HepG2 (cell line): ENCODE measurements around the gene RAB8A. TPM values are rescaled to one million over a fixed set of nuclear protein-coding genes. Genes with fewer than 3 reads are reported as not detected.

ENCODE experiments used
- AHR ChIP-seq: IDR thresholded peaks from 2 replicates; pipeline ENCODE4 v1.6.1; 2018; ENCODE audit warnings: missing genetic modification reagents, missing compliant biosample characterization
- CBX2 ChIP-seq, 2 experiments: fragments of 200-600 bp in 1 of 2; sonication (generic); formaldehyde crosslinking in 1 of 2; IDR thresholded peaks; 2 replicates each; pipeline versions ENCODE4 v1.7.0 to v1.8.1; 2018 to 2022; ENCODE audit warnings: low read depth in 2 of 2, low read length in 1 of 2, mild to moderate bottlenecking in 1 of 2, missing genetic modification reagents in 1 of 2
- CREB3 ChIP-seq: sonication (generic); formaldehyde crosslinking; IDR thresholded peaks from 2 replicates; pipeline ENCODE4 v1.5.0; 2020; ENCODE audit warnings: missing genetic modification reagents
- CREM ChIP-seq, 2 experiments: sonication (generic) in 1 of 2; formaldehyde crosslinking in 1 of 2; IDR thresholded peaks; 2 replicates each; pipeline versions ENCODE4 v1.4.0 to v1.6.1; 2016 to 2020; ENCODE audit warnings: antibody characterized with exemption in 1 of 2, mild to moderate bottlenecking in 1 of 2, missing genetic modification reagents in 1 of 2
- ELF3 ChIP-seq: IDR thresholded peaks from 2 replicates; pipeline ENCODE4 v1.6.1; 2016; ENCODE audit warnings: missing genetic modification reagents, missing compliant biosample characterization
- IKZF4 ChIP-seq: sonication (generic); formaldehyde crosslinking; IDR thresholded peaks from 2 replicates; pipeline ENCODE4 v1.5.1; 2020; ENCODE audit warnings: borderline replicate concordance, mild to moderate bottlenecking, low read depth, missing genetic modification reagents; ENCODE audit errors: not compliant biosample characterization
- LCORL ChIP-seq, 2 experiments: fragments of 450-650 bp in 1 of 2; sonication (generic) in 1 of 2; formaldehyde crosslinking in 1 of 2; IDR thresholded peaks; 2 replicates each; pipeline versions ENCODE4 v1.5.0 to v1.6.1; 2017 to 2020; ENCODE audit warnings: antibody characterized with exemption in 1 of 2, missing genetic modification reagents in 1 of 2
- MED13 ChIP-seq: sonication (generic); formaldehyde crosslinking; IDR thresholded peaks from 2 replicates; pipeline ENCODE4 v1.5.0; 2020; ENCODE audit warnings: missing genetic modification reagents
- RFXAP ChIP-seq: sonication (generic); formaldehyde crosslinking; IDR thresholded peaks from 2 replicates; pipeline ENCODE4 v1.4.0; 2020; ENCODE audit warnings: missing genetic modification reagents, borderline replicate concordance
- SP2 ChIP-seq: sonication (generic); formaldehyde crosslinking; IDR thresholded peaks from 2 replicates; pipeline ENCODE4 v1.5.1; 2020; ENCODE audit warnings: mild to moderate bottlenecking, missing genetic modification reagents
- SRF ChIP-seq: IDR thresholded peaks from 2 replicates; pipeline ENCODE4 v1.6.1; 2011; ENCODE audit warnings: mild to moderate bottlenecking, low read depth, low read length, moderate library complexity
- TBX3 ChIP-seq: fragments of 450-650 bp; IDR thresholded peaks from 2 replicates; pipeline ENCODE4 v1.6.1; 2017; ENCODE audit warnings: antibody characterized with exemption, mild to moderate bottlenecking, inconsistent platforms, borderline replicate concordance
- TERF1 ChIP-seq: sonication (generic); formaldehyde crosslinking; IDR thresholded peaks from 2 replicates; pipeline ENCODE4 v1.8.0; 2022; ENCODE audit warnings: mild to moderate bottlenecking, missing genetic modification reagents, moderate library complexity
- ZBTB8A ChIP-seq: sonication (generic); formaldehyde crosslinking; IDR thresholded peaks from 2 replicates; pipeline ENCODE4 v1.4.0; 2020; ENCODE audit warnings: mild to moderate bottlenecking, low read depth, missing genetic modification reagents, borderline replicate concordance
- ZFP36L1 ChIP-seq: sonication (generic); formaldehyde crosslinking; IDR thresholded peaks from 2 replicates; pipeline ENCODE4 v1.8.0; 2022; ENCODE audit warnings: mild to moderate bottlenecking, missing genetic modification reagents, moderate library complexity
- ZHX1 ChIP-seq: sonication (generic); formaldehyde crosslinking; IDR thresholded peaks from 2 replicates; pipeline ENCODE4 v1.8.1; 2022; ENCODE audit warnings: low read depth, mild to moderate bottlenecking, missing genetic modification reagents
- ZNF101 ChIP-seq: sonication (generic); formaldehyde crosslinking; IDR thresholded peaks from 2 replicates; pipeline ENCODE4 v1.4.0; 2020; ENCODE audit warnings: mild to moderate bottlenecking, low read depth, missing genetic modification reagents, borderline replicate concordance
- ZNF772 ChIP-seq: sonication (generic); formaldehyde crosslinking; IDR thresholded peaks from 2 replicates; pipeline ENCODE4 v1.5.0; 2020; ENCODE audit warnings: mild to moderate bottlenecking, missing genetic modification reagents
- polyA plus RNA-seq, 8 experiments: library from polyadenylated mRNA; depleted of rRNA in 3 of 8; stranded (reverse) in 7 of 8; unstranded in 1 of 8; fragments of >200 nt; fragmentation: Illumina TruSeq in 4 of 8; extraction: Trizol in 4 of 8; gene quantifications; 2 replicates each; pipeline versions ENCODE4 v1.2.1 to v1.2.3, GENCODE V29; 2011 to 2016; ENCODE audit warnings: low read depth in 4 of 8, missing spikeins in 1 of 8, mixed read lengths in 1 of 8; ENCODE audit not compliant: insufficient read depth in 1 of 8
- total RNA-seq, 5 experiments: library from RNA; depleted of rRNA; stranded (reverse); fragments of >200 nt; fragmentation: Illumina TruSeq; extraction: Trizol; gene quantifications; 2 replicates each; pipeline ENCODE4 v1.2.3, GENCODE V29; 2016; ENCODE audit warnings: low read depth in 1 of 5
- TF ChIP-seq, protein P1 (sequence below): sonication (generic); formaldehyde crosslinking; IDR thresholded peaks from 2 replicates; pipeline ENCODE4 v1.5.0; 2020; ENCODE audit warnings: mild to moderate bottlenecking, missing genetic modification reagents

Gene RAB8A
- total and polyA plus RNA-seq, 2 of the 13 experiments (the other 11 are each of a cell fraction or from before 2014, with no cell fraction given) = 36.7 to 45.0 TPM

DNA sequence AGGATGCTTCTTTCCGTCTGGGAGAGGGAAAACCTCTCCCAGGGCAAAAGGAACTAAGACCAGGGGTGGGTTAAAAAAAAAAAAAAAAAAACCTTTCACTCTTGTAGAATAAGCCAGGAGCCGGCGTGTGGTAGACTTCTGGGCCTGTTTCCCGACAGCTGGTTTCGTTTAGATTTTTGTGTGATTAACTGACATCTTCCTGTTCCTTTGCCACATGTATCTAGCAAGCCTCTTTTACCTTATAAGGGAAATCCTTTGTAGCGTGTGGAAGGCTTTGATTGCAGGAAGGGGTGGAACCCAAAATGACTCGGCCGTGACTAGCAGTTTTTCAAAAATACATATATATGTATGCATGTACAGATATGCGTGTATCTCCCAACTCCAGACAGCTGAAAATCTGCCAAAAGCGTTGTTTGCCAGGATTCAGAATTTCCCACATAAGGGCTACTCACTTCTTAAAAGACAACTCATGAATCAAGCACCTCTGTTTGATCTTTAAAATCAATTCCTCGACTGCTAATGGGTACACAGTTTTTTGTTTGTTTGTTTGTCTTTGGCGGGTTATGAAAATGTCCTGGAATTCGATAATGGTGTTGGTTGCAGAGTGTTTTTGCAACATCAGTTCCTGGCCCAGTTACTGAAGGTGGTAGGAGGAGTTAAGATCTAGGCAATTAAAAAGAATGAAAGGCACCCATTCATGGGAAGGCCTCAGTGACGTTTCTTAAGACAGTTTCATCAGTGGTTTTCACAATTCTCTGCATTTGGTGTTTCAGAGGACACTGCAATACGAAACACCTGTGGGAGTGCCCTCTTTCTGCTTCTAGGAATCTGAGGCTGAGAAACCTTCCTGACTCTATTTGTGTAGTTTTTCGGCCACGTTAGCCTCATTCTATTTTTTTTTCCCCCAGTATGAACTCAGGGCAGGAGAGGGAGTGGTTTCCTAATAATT lies 32.7 kb upstream of the RAB8A start (continued):
- TF ChIP-seq RFXAP (CRISPR knock-in tag) = no peak
- no peak for TF ChIP-seq SP2 (CRISPR knock-in tag)
- TF ChIP-seq CREM (IDR thresholded peaks at IDR 0.05) = peak; percentile 21; the same call in 1 of the 2 replicates
- TF ChIP-seq CREM (CRISPR knock-in tag; IDR thresholded peaks at IDR 0.05) = no peak
- TF ChIP-seq, protein P1, sequence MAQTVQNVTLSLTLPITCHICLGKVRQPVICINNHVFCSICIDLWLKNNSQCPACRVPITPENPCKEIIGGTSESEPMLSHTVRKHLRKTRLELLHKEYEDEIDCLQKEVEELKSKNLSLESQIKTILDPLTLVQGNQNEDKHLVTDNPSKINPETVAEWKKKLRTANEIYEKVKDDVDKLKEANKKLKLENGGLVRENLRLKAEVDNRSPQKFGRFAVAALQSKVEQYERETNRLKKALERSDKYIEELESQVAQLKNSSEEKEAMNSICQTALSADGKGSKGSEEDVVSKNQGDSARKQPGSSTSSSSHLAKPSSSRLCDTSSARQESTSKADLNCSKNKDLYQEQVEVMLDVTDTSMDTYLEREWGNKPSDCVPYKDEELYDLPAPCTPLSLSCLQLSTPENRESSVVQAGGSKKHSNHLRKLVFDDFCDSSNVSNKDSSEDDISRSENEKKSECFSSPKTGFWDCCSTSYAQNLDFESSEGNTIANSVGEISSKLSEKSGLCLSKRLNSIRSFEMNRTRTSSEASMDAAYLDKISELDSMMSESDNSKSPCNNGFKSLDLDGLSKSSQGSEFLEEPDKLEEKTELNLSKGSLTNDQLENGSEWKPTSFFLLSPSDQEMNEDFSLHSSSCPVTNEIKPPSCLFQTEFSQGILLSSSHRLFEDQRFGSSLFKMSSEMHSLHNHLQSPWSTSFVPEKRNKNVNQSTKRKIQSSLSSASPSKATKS (CRISPR knock-in tag) = no peak
- no peak for TF ChIP-seq IKZF4 (CRISPR knock-in tag)
- TF ChIP-seq MED13 = no peak
- no peak for TF ChIP-seq AHR
- no peak for TF ChIP-seq ZHX1
- TF ChIP-seq ZNF101 = no peak
- no peak for TF ChIP-seq TERF1 (CRISPR knock-in tag)
- TF ChIP-seq LCORL (IDR thresholded peaks at IDR 0.05) = no peak
- TF ChIP-seq LCORL (CRISPR knock-in tag; IDR thresholded peaks at IDR 0.05) = no peak
- peak; percentile 98 for TF ChIP-seq SRF
- TF ChIP-seq ZFP36L1 = 0 out of 2 replicates have a peak, but pooled peaks have one; percentile 19
- TF ChIP-seq CREB3 (CRISPR knock-in tag) = no peak
- no peak for TF ChIP-seq ZBTB8A (CRISPR knock-in tag)
- TF ChIP-seq TBX3 = peak; percentile 43; the same call in 1 of the 2 replicates
- TF ChIP-seq ELF3 = no peak
- no peak for TF ChIP-seq ZNF772 (CRISPR knock-in tag)
- TF ChIP-seq CBX2 (IDR thresholded peaks at IDR 0.05; ENCODE audit: low read depth, low read length) = no peak
- no peak for TF ChIP-seq CBX2 (CRISPR knock-in tag; IDR thresholded peaks at IDR 0.05; ENCODE audit: low read depth)
